Transverse colon (tissue), 4 donors: Measurements from ENCODE around the gene ZNF683. TPM values are rescaled to one million over a fixed set of nuclear protein-coding genes. Genes with fewer than 3 reads are reported as not detected.

Source experiments
- DNase-seq: peaks from one replicate; pipeline ENCODE4 v3.0.0-alpha.2; 2019
- H3K27ac ChIP-seq, 4 donors: fragments of 200-600 bp; sonication (generic); 2 replicates each; pipeline ENCODE4 v1.5.1; 2016 to 2018; ENCODE audit warnings: inconsistent platforms in 4 of 4
- H3K27me3 ChIP-seq: fragments of 200-600 bp; sonication (generic); 2 replicates; pipeline ENCODE4 v1.5.1; 2017; ENCODE audit warnings: inconsistent platforms
- H3K36me3 ChIP-seq, 4 donors: fragments of 200-600 bp; sonication (generic); 2 replicates each; pipeline ENCODE4 v1.5.1; 2017 to 2019; ENCODE audit warnings: inconsistent platforms in 4 of 4
- H3K4me1 ChIP-seq, 4 donors: fragments of 200-600 bp; sonication (generic); 2 replicates each; pipeline ENCODE4 v1.5.1; 2017 to 2020; ENCODE audit warnings: inconsistent platforms in 4 of 4
- H3K4me3 ChIP-seq, 4 donors: fragments of 200-600 bp; sonication (generic); 1 replicate in 1 of 4; 2 replicates in 3 of 4; pipeline versions ENCODE4 v1.5.1 to v1.6.1; 2017 to 2019; ENCODE audit warnings: inconsistent platforms in 4 of 4
- H3K9me3 ChIP-seq, 2 donors: fragments of 200-600 bp; sonication (generic); 2 replicates each; pipeline ENCODE4 v1.5.1; 2017 to 2019; ENCODE audit warnings: inconsistent platforms in 2 of 2
- EP300 ChIP-seq: sonication (generic); formaldehyde crosslinking; IDR thresholded peaks from one replicate; pipeline ENCODE4 v1.6.1; 2017; ENCODE audit warnings: antibody characterized with exemption, low read depth
- POLR2A ChIP-seq: fragments of 450-650 bp; IDR thresholded peaks from one replicate; pipeline ENCODE4 v1.6.1; 2016; ENCODE audit warnings: antibody characterized with exemption, mild to moderate bottlenecking, moderate library complexity
- POLR2AphosphoS5 ChIP-seq, 3 donors: sonication (generic); formaldehyde crosslinking; IDR thresholded peaks; one replicate each; pipeline ENCODE4 v1.6.1; 2016; ENCODE audit warnings: antibody characterized with exemption in 3 of 3
- WGBS, 2 donors: methylation state at CpG; one replicate each; pipeline ENCODE4 v1.1.5; 2018; ENCODE audit warnings: low coverage in 1 of 2; 5-methylcytosine and 5-hydroxymethylcytosine counted together
- in situ Hi-C, 4 donors: fragments of 200-750 bp; cut with MboI; loops; one replicate each; pipeline versions ENCODE4 v1.15.0 to v1.15.1; 2017; ENCODE audit warnings: low sequenced_read_pairs in 3 of 4, low pct_ligation_motif_present in 1 of 4, low pct_unique_long_range_greater_than_20kb in 1 of 4
- intact Hi-C: fragments of 100-400 bp; cut with DNase I; formaldehyde crosslinking; loops from one replicate; pipeline ENCODE4 v1.15.1; 2023; ENCODE audit warnings: low total_unique reads
- total RNA-seq, 4 donors: library from RNA; depleted of rRNA; stranded (reverse); fragments of >200 nt; gene quantifications; one replicate each; pipeline ENCODE4 v1.1.0, GENCODE V29; 2016
- TF ChIP-seq, protein P1 (sequence below), 5 experiments: fragments of 200-600 bp in 3 of 5; fragments of 450-650 bp in 2 of 5; sonication (generic) in 3 of 5; IDR thresholded peaks; 1 replicate in 2 of 5; 2 replicates in 3 of 5; pipeline ENCODE4 v1.5.1; 2016 to 2017; ENCODE audit warnings: antibody characterized with exemption in 5 of 5, inconsistent platforms in 3 of 5, mild to moderate bottlenecking in 2 of 5, moderate library complexity in 1 of 5

Gene ZNF683
- total RNA-seq, 4 donors from 2014 or later, result not detected

DNA sequence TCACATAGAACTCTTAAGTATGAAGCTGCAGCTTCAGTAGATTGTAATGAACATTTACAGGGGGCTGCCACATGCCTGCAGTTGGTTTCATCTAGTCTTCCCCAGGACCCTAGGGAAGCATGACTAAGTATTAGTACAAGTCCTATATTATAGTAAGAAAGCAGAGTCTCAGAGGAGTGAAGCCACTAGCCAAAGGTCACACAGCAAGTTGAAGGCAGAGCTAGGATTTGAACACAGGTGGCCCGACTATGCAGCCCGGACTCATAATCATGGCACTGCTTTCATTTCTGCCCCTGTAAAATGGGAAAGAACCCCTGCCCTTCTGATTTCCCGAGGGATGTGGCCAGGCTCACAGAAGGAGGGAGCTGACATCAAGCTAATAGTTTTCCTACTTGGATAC is 10.2 kb downstream of the ZNF683 start:
- Histone ChIP-seq H3K36me3 (no peaks in the 10 kb centered on the region), H3K9me3 (no peaks in the 10 kb centered on the region), H3K27ac (no peak overlapping the region), H3K27me3 (peaks cover 48% of the 10 kb centered on the region), H3K4me3 (no peak overlapping the region), H3K4me1 (peaks cover 11 to 32% (median 22%) of the 10 kb centered on the region in 4 donors)
- intact Hi-C loops, result no loop called here
- no peak for DNase-seq
- TF ChIP-seq, protein P1, sequence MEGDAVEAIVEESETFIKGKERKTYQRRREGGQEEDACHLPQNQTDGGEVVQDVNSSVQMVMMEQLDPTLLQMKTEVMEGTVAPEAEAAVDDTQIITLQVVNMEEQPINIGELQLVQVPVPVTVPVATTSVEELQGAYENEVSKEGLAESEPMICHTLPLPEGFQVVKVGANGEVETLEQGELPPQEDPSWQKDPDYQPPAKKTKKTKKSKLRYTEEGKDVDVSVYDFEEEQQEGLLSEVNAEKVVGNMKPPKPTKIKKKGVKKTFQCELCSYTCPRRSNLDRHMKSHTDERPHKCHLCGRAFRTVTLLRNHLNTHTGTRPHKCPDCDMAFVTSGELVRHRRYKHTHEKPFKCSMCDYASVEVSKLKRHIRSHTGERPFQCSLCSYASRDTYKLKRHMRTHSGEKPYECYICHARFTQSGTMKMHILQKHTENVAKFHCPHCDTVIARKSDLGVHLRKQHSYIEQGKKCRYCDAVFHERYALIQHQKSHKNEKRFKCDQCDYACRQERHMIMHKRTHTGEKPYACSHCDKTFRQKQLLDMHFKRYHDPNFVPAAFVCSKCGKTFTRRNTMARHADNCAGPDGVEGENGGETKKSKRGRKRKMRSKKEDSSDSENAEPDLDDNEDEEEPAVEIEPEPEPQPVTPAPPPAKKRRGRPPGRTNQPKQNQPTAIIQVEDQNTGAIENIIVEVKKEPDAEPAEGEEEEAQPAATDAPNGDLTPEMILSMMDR (IDR thresholded peaks at IDR 0.05), result no peak
- TF ChIP-seq POLR2A, result no peak
- TF ChIP-seq EP300, result no peak
- no peak for TF ChIP-seq POLR2AphosphoS5 (IDR thresholded peaks at IDR 0.05)
- in situ Hi-C loops, result no loop called here
- WGBS, 2 donors, result 94% methylated on average over 3 of the region's 3 CpGs; no CpG with 5 or more reads in 1 of the 2 donors

DNA sequence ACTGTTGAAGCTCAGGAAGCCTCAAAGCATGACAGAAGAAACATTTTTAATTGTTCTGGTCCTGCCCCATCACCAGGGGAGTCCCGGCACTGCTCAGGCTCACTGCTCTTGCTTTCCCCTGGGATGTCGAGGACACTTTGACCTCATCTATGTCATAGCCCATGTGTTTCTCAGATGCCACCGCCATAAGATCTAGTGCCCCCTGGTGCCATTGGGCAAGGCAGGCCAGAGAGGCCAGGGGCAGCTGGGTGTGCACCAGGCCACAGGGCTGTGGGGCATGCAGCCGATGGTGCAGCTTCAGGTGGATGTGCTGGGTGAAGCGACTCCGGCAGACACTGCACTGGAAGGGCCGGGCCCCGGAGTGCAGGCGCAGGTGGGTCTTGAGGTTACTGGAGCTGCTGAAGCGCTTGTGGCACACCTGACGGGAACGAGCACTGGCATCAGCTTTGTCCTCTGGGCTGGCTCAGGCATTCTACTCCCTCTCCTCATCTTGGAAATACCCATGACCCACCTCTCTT is 10.9 kb downstream of the ZNF683 start:
- Histone ChIP-seq H3K9me3 (no peaks in the 10 kb centered on the region), H3K27me3 (peaks cover 48% of the 10 kb centered on the region), H3K27ac (no peak overlapping the region), H3K36me3 (no peaks in the 10 kb centered on the region), H3K4me3 (no peak overlapping the region), H3K4me1 (peaks cover 11 to 38% (median 26%) of the 10 kb centered on the region in 4 donors)
- in situ Hi-C loops, result no loop called here
- WGBS, 2 donors, result 92% methylated on average over 12 of the region's 12 CpGs; no CpG with 5 or more reads in 1 of the 2 donors
- intact Hi-C loops, result no loop called here
- no peak for DNase-seq
- TF ChIP-seq POLR2AphosphoS5 (IDR thresholded peaks at IDR 0.05) (no peak), EP300 (no peak), POLR2A (no peak)
- TF ChIP-seq, protein P1 (IDR thresholded peaks at IDR 0.05), result no peak

DNA sequence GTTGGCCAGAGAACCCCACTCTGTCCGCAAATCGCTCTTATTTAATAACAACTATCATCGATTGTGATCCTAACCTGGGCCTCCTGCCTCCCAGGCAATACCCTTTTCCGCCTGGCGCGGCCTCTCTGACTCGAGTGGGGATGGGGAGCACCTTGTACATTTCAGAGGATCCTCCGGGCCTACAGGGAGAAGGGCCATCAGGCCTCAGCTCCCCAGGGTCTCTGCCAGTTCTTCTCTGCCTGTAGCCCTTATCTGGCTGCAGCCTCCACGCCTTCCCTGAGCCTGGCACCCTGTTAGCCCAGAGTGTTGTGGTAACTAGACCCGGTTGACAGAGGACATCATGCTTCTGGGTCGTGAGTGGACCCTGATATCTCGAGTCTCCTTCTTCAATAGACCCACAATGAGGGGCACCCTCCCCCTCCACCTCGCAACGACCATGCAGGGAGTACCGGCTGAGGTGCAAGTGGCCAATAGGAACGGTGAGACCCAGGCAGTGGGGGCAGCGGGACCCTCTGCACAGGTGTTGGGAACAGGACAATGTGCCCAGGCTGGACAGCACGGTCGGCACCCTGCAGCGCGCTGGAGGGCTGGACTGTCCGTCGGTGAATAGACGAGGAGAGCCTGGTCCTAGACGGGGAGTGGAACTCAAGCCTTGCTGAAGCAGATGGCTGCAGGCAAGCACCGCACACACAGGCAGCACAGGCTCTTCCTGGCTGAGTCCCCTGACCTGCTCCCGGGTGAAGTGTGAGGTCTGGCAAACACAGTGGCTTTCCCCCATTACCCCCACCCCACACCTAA is 11.5 kb downstream of the ZNF683 start:
- no peak for DNase-seq
- WGBS, 2 donors, result 62% methylated on average over 27 of the region's 27 CpGs; no CpG with 5 or more reads in 1 of the 2 donors
- no peaks in the 10 kb centered on the region for H3K36me3 ChIP-seq
- peaks cover 48% of the 10 kb centered on the region for H3K27me3 ChIP-seq
- H3K27ac ChIP-seq, result no peak overlapping the region
- peak overlapping the region in 2 of 4 donors; percentile 10 to 37 for H3K4me3 ChIP-seq
- intact Hi-C loops, result no loop called here
- peaks cover 11 to 41% (median 28%) of the 10 kb centered on the region in 4 donors for H3K4me1 ChIP-seq
- in situ Hi-C loops, result no loop called here
- TF ChIP-seq POLR2AphosphoS5 (IDR thresholded peaks at IDR 0.05) (no peak), EP300 (no peak), POLR2A (no peak)
- TF ChIP-seq, protein P1 (IDR thresholded peaks at IDR 0.05), result no peak
- no peaks in the 10 kb centered on the region for H3K9me3 ChIP-seq

DNA sequence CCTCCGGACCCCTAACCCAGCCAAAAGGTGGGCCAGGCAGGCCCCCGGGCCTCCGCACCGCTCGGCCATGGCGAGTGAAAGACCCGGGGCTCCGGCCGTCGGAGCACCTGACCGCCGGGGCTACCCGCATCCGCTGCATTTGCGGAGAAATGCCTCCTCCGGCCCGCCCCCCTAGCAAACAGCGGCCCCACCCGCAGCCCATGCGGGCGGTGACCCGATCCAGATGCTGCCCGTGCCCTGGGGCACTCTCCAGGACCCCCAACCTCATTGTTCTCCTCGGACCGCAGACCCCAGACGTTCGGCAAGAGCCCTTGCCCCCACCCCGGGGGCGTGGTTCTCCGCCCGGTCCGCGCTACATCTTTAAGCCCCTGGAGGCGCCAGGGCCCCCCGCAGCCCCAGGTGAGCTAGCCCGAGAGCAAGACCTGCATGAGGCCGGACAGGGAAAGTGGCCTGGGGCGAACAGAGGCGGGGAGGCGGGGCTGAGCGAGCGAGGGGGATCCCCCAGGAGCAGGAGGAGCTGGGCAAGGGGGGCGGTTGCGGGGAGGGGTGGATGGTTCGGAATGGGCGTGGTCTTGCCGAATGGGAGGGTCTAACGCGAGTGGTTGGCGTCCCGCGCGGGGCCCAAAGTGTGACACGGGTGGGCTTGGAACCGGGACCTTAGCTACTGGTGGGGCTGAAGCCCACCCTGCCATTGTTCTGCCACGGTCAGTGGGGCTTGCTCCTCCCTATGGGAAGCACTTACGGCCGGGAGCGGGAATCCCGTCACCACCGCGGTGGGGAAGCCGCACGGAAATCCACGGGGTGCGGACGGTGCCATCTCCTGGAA is 12.4 kb downstream of the ZNF683 start:
- 7% methylated on average over 48 of the region's 67 CpGs; no CpG with 5 or more reads in 1 of the 2 donors for WGBS, 2 donors
- peak overlapping the region in 3 of 4 donors; percentile 60 to 76 (median 70) for H3K27ac ChIP-seq
- peak; percentile 53 for DNase-seq
- in situ Hi-C loops (no loop called here), intact Hi-C loops (loop anchor here (5.0 kb wide), 1 partner anchor 608 kb away; no protein-coding TSS in a partner anchor)
- no peaks in the 10 kb centered on the region for H3K36me3 ChIP-seq
- peaks cover 47% of the 10 kb centered on the region for H3K27me3 ChIP-seq
- H3K4me1 ChIP-seq, result peaks cover 11 to 41% (median 29%) of the 10 kb centered on the region in 4 donors
- H3K4me3 ChIP-seq, result peak overlapping the region in 3 of 4 donors; percentile 0 to 37 (median 10)
- TF ChIP-seq, protein P1 (IDR thresholded peaks at IDR 0.05), result no peak
- TF ChIP-seq EP300 (no peak), POLR2A (no peak)
- H3K9me3 ChIP-seq, result no peaks in the 10 kb centered on the region
